ENCODE measurements around the gene APOL2.
"Not testable (repeated sequence)": the region's sequence is repeated elsewhere in the genome, so short reads cannot be mapped to it uniquely, and the experiment has no call there.

Gene APOL2

GRCh38 chr22:36263216-36263673 is 23.9 kb upstream of the APOL2 start:
- not testable (repeated sequence) for DNase-seq (ENCODE audit: low read depth in 2 of 2, low spot score in 1 of 2)

DNA sequence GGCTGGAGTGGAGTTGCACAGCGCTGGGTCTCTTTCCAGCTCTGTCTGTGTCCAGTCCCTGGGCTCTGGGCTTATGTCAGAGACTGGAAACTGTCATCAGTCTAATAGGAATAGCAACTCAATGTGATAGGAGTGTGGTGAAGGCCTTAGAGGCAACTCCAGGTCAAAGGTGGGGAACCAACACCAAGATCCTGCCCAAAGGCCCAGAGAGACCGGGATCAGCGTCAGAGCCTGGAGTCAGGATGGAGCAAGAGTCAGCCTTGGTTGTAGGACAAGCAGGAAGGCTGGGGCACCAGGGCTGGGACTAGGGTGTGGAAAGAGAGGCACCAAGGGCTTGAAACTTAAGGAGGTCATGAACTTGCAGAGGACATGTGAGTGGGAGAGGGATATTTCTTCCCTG is 23.0 kb upstream of the APOL2 start:
- not testable (repeated sequence) for DNase-seq (ENCODE audit: low read depth in 2 of 2, low spot score in 1 of 2)

- DNase-seq (ENCODE audit: low read depth in 2 of 2, low spot score in 1 of 2) = not testable (repeated sequence)
Observed at GRCh38 chr22:36261675-36262074, 22.3 kb upstream of the APOL2 start.

DNA sequence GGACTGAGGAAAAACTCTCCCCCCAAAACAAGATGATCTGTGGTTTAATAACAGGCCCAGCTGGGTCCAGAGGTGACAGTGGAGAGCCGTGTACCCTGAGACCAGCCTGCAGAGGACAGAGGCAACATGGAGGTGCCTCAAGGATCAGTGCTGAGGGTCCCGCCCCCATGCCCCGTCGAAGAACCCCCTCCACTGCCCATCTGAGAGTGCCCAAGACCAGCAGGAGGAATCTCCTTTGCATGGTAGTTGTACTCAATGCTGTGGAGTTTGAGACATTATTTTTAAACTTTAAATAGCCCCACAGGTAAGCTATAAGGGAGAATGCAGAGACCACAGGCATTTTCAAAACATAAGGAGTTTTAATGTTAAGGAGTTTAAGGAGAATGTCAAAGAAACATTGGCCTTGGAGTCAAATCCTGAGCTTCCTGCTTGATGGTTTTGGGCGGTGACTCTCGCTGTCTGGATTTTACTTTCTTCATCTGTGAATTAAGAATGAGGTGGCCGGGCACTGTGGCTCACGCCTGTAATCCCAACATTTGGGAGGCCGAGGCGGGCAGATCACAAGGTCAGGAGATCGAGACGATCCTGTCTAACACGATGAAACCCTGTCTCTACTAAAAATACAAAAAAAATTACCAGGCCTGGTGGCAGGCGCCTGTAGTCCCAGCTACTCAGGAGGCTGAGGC is 20.4 kb upstream of the APOL2 start:
- no peak for DNase-seq (ENCODE audit: low read depth in 2 of 2, low spot score in 1 of 2)

DNA sequence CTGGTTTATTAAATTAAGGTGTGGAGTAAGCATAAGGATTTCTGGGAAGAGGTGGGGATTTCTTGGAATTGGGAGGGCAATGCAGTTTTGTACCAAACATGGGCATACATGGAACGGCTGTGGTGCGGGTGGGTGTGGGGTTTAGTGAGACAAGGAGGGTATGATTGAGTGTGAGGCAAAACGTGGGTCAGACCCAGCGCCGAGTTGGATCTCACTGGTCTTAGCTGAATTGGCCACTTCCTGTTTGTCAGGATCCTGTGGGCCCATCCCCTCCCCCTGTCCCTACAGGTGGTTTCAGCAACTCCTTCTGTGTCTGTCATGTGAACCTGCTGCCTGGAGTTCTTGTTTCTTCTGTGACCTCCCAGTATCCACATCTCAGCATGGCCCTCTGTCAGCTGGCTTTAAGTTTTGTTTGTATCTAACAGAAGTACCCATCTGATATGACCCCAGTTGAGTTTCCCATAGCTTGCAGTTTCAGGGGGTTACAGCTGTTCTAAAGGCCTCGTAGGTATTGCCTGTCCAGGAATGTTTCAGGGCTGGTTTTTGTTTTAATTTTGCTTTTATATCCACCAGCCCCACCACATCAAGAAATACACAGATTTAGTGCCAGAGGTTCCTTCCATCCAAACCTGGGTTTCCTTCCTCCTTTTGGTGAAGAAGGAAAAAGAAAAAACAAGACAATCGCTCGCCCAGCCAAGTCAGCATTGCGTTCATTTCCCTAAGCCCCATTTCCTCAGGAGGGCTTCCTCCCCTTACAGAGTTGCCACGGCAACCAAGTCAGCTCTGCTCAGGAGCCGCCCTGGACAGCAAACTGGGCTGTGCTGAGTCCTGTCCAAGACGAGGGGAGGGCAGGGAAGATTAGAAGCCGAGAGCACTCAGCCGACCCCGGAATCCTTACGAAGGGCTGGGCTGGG is 19.6 kb upstream of the APOL2 start:
- no peak for DNase-seq (ENCODE audit: low read depth in 2 of 2, low spot score in 1 of 2)

DNA sequence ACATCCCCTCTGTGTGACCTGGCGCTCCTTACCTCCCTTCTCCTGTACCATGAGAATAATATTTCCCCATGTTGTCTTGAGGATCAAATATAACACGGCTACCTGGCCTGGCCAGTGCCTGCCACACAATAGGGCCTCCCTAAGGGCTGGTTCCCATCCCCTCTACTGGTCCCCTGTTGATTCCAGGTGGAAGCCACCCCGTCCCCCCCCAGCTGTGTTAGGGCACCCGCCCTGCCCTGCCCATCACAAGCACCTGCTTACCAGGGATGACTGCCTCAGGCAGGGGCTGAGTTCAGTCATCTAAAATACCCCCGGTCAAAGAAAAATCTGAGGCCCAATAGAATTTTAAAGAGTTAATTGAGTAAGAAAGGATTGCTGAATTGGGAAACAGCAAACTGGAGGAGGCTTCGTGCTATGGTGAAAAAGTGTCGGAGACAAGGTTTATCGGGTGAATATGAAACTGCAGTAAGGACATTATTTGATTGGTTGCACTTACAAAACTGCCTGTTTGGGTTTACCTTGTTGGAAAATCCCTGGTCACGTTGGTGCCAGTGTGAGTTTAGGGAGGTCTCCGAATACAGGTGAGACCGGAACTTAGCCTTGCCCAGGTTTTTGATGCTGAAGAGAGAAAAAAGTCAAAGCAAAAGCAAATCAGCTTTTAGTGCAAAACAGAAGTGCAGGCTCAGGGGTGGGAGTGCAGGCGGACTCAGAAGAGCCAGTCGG is 18.8 kb upstream of the APOL2 start:
- DNase-seq (ENCODE audit: low read depth in 2 of 2, low spot score in 1 of 2) = no peak

DNA sequence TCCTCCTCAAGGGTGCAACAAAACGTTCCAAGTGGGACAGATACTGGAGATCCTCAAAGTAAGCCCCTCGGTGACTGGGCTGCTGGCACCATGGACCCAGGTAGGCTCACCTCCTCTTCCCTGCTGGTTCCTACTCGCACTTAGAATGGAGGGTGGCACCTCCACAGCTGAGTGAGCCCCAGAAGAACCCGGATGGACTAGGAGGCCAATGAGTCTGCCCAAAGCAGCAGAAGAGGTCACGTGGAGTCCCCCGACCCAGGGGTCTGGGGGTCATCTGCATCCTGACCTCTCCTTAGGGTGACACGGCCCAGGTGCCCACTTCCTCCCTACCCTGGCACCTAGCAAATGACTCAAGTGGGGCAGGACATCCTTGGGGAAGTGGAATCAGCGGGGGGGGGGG is 18.0 kb upstream of the APOL2 start:
- no peak for DNase-seq (ENCODE audit: low read depth in 2 of 2, low spot score in 1 of 2)

GRCh38 chr22:36256478-36256877 is 17.2 kb upstream of the APOL2 start:
- no peak for DNase-seq (ENCODE audit: low read depth in 2 of 2, low spot score in 1 of 2)

DNA sequence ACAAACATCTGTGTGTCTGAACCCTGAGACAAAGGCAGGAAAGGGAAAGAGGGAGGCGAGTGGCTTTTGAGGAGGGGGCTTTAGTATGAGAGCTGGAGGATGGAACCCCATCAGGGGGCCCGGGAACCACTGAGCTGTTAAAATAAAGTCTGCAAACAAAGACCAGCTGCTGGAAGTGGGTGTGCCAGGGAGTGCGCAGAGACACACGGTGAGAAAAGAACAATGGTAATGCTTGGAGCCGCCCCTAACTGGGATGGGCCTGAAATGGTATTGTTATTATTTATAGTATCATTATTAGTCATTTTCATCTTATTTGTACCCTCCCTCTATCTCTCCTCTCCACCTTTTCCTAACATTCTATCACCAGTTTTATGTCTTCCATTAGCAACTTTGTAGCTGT is 16.2 kb upstream of the APOL2 start:
- not testable (repeated sequence) for DNase-seq (ENCODE audit: low read depth in 2 of 2, low spot score in 1 of 2)

- no peak for DNase-seq (ENCODE audit: low read depth in 2 of 2, low spot score in 1 of 2)
Observed at GRCh38 chr22:36253523-36254490, 14.5 kb upstream of the APOL2 start.

- DNase-seq (ENCODE audit: low read depth in 2 of 2, low spot score in 1 of 2) = no peak
Observed at GRCh38 chr22:36252754-36253522, 13.6 kb upstream of the APOL2 start, which contains the start of gene APOL1. Gene APOL1 (plus strand): TSS chr22:36253133. CDS start chr22:36254956, 1,823 bp downstream.

DNA sequence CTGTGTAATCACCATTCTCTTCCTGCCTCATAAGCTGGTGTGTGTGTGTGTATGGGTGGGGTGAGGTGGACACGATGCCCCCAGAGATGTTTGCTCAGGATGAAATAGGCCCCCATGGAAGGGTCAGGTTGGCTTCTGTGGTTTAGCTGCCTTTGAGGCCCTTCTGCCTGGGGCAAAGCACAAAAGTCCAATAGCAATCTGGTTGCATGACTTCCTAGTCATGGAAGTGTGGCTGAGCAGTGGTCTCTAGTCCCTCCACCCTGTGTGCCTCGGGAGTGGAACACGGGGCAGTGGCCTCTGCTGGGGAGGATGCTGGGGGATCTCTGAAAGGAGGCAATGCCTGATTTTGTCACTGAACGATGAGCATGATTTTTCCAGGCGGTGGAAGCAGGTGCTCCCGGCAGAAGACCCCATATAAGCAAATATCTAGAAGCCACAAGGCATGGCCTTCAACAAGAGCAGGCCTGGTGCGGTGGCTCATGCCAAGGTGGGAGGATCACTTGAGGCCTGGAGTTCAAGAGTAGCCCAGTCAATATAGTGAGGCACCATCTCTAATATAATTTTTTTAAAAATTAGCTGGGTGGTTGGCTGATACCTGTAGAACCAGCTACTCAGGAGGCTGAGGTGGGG is 12.8 kb upstream of the APOL2 start:
- not testable (repeated sequence) for DNase-seq (ENCODE audit: low read depth in 2 of 2, low spot score in 1 of 2)

DNA sequence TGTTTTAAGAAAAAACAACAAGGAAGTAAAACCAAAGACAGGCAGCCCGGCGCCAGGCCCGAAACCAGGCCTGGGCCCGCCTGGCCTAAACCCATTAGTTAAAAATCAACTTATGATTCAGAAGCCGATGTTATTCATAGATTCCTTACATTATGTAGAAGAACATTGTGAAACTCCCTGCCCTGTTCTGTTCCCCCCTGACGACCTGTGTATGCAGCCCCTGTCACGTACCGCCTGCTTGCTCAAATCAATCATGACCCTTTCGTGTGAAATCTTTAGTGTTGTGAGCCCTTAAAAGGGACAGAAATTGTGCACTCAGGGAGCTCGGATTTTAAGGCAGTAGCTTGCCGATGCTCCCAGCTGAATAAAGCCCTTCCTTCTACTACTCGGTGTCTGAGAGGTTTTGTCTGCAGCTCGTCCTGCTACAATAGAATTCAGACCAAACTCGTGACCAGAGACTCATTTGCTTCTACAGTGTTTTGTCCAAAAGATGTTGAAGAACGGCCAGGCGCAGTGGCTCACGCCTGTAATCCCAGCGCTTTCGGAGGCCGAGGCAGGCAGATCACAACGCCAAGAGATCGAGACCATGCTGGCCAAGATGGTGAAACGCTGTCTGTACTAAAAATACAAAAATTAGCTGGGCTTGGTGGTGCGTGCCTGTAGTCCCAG is 11.1 kb upstream of the APOL2 start:
- not testable (repeated sequence) for DNase-seq (ENCODE audit: low read depth in 2 of 2, low spot score in 1 of 2)

GRCh38 chr22:36249160-36249559 is 9.8 kb upstream of the APOL2 start:
- no peak for DNase-seq (ENCODE audit: low read depth in 2 of 2, low spot score in 1 of 2)

DNA sequence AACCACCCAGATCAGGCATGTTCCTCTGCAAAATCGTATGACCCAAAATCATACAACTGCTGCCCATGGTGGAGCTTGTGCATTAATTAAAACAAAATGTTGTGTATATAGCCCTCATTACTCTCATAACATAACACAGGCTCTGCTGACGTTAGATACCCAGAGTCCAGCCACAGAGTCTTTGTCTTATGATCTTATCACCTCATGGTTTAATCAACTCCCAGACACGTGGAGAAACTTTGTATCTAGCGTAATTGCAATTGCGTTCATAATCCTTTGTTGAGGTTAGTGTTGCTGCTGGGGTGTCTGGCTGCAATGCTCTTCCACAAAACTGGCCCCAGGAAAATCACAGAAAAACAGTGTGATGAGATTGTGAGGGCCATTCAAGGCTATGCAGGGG is 8.6 kb upstream of the APOL2 start:
- DNase-seq (ENCODE audit: low read depth in 2 of 2, low spot score in 1 of 2) = no peak

DNA sequence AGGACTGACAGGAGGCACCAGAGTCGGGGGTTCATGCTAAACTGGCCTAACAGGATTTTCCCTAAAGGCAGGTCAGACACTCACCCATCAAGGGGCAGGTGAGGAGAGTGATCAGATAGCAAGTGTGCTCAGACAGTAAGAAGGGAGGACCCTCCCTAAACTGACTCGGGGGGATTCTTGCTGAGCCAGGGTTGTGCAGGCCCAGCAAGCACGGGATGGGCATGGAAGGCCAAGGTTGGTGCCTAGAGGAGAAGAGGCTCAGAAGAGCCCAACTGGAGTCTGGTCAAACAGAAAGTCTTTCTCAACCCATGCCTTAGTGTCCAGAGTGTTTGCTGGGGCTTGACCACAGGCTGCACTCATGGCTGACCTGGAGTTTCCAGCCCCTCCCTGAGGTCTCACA is 7.4 kb upstream of the APOL2 start:
- DNase-seq (ENCODE audit: low read depth in 2 of 2, low spot score in 1 of 2) = no peak

- DNase-seq (ENCODE audit: low read depth in 2 of 2, low spot score in 1 of 2) = no peak
Observed at GRCh38 chr22:36245805-36246356, 6.6 kb upstream of the APOL2 start.

Measured in stimulated activated CD8-positive, alpha-beta memory T cell treated with anti-CD3 and anti-CD28 coated beads, Interleukin-4, amount 100 ng/mL, for 1 hour (primary cell).